ENCODE measurements around the gene MS4A6A.
"Not testable (repeated sequence)": the region's sequence is repeated elsewhere in the genome, so short reads cannot be mapped to it uniquely, and the experiment has no call there.

Gene MS4A6A

GRCh38 chr11:60175860-60176275, 7.0 kb downstream of the MS4A6A start:
- no peak for DNase-seq

GRCh38 chr11:60172011-60172410, 10.9 kb downstream of the MS4A6A start:
- no peak for DNase-seq

GRCh38 chr11:60170566-60170965, 12.3 kb downstream of the MS4A6A start:
- DNase-seq, result no peak

GRCh38 chr11:60169264-60169915, 13.5 kb downstream of the MS4A6A start:
- DNase-seq, result no peak

- no peak for DNase-seq
These were observed 14.6 kb downstream of the MS4A6A start for GRCh38 chr11:60168306-60168705.

GRCh38 chr11:60165951-60166350, 16.9 kb downstream of the MS4A6A start:
- DNase-seq, result no peak

GRCh38 chr11:60165538-60165937, 17.3 kb downstream of the MS4A6A start:
- no peak for DNase-seq

GRCh38 chr11:60164550-60165075, 18.3 kb downstream of the MS4A6A start:
- no peak for DNase-seq

- no peak for DNase-seq
These were observed 21.1 kb downstream of the MS4A6A start for GRCh38 chr11:60161766-60162165.

GRCh38 chr11:60161107-60161506, 21.8 kb downstream of the MS4A6A start:
- no peak for DNase-seq

GRCh38 chr11:60159868-60160267, 23.0 kb downstream of the MS4A6A start:
- no peak for DNase-seq

GRCh38 chr11:60159284-60159683, 23.6 kb downstream of the MS4A6A start:
- DNase-seq, result no peak

- DNase-seq, result no peak
These were observed 24.2 kb downstream of the MS4A6A start for GRCh38 chr11:60158636-60159035.

- DNase-seq, result no peak
These were observed 27.0 kb downstream of the MS4A6A start for GRCh38 chr11:60155931-60156330.

GRCh38 chr11:60152727-60153126, 30.2 kb downstream of the MS4A6A start:
- DNase-seq, result not testable (repeated sequence)

GRCh38 chr11:60150279-60150678, 32.6 kb downstream of the MS4A6A start:
- no peak for DNase-seq

GRCh38 chr11:60145677-60146076, 37.2 kb downstream of the MS4A6A start:
- DNase-seq, result no peak

- DNase-seq, result no peak
These were observed 39.1 kb downstream of the MS4A6A start for GRCh38 chr11:60143768-60144167.

- no peak for DNase-seq
These were observed 49.0 kb downstream of the MS4A6A start for GRCh38 chr11:60133917-60134316.

- no peak for DNase-seq
These were observed 51.0 kb downstream of the MS4A6A start for GRCh38 chr11:60131912-60132311.

GRCh38 chr11:60130496-60130895, 52.4 kb downstream of the MS4A6A start:
- no peak for DNase-seq

- DNase-seq, result no peak
These were observed 53.0 kb downstream of the MS4A6A start for GRCh38 chr11:60129853-60130252.

GRCh38 chr11:60128866-60129265, 54.0 kb downstream of the MS4A6A start:
- not testable (repeated sequence) for DNase-seq

GRCh38 chr11:60128376-60128775, 54.5 kb downstream of the MS4A6A start:
- no peak for DNase-seq

GRCh38 chr11:60127311-60127811, 55.5 kb downstream of the MS4A6A start:
- DNase-seq, result no peak
